GM10266 (cell line): ENCODE measurements around the gene HDAC11.

Source experiments
- DNase-seq: peaks from one replicate; pipeline ENCODE4 v3.0.0; 2012; ENCODE audit errors: extremely low spot score
- TF ChIP-seq, protein P1 (sequence below): IDR thresholded peaks from 2 replicates; pipeline ENCODE4 v1.5.1; 2012; ENCODE audit warnings: mild to moderate bottlenecking, low read depth; ENCODE audit not compliant: control insufficient read depth, insufficient read depth; ENCODE audit errors: missing control alignments

The HDAC11 gene

DNA sequence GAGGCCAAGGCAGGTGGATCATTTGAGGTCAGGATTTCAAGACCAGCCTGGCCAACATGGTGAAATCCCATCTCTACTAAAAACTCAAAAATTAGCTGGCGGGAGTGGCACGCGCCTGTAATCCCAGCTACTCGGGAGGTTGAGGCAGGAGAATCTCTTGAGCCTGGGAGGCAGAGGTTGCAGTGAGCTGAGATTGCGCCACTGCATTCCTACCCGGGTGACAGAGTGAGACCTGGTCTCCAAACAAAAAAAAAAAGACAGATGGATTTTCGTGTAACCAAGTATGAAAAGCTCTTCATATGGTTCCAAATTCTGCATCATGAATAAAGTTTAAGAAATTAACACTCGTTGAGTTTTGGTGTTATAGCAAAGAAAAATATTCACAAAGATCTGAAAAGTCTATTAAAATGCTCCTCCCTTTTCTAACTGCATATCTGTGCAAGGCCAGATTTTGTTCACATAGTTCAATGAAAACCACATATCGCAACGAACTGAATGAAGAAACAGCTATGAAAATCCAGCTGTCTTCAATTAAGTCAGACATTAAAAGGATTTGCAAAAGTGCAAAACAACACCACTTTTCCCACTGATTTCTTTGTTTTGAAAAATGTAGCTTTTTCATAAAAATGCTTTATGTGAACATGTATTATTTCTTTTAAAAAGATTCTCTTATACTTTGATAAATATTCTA, 45.0 kb downstream of the HDAC11 start:
- TF ChIP-seq, protein P1, sequence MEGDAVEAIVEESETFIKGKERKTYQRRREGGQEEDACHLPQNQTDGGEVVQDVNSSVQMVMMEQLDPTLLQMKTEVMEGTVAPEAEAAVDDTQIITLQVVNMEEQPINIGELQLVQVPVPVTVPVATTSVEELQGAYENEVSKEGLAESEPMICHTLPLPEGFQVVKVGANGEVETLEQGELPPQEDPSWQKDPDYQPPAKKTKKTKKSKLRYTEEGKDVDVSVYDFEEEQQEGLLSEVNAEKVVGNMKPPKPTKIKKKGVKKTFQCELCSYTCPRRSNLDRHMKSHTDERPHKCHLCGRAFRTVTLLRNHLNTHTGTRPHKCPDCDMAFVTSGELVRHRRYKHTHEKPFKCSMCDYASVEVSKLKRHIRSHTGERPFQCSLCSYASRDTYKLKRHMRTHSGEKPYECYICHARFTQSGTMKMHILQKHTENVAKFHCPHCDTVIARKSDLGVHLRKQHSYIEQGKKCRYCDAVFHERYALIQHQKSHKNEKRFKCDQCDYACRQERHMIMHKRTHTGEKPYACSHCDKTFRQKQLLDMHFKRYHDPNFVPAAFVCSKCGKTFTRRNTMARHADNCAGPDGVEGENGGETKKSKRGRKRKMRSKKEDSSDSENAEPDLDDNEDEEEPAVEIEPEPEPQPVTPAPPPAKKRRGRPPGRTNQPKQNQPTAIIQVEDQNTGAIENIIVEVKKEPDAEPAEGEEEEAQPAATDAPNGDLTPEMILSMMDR, result no peak
- DNase-seq, result no peak

DNA sequence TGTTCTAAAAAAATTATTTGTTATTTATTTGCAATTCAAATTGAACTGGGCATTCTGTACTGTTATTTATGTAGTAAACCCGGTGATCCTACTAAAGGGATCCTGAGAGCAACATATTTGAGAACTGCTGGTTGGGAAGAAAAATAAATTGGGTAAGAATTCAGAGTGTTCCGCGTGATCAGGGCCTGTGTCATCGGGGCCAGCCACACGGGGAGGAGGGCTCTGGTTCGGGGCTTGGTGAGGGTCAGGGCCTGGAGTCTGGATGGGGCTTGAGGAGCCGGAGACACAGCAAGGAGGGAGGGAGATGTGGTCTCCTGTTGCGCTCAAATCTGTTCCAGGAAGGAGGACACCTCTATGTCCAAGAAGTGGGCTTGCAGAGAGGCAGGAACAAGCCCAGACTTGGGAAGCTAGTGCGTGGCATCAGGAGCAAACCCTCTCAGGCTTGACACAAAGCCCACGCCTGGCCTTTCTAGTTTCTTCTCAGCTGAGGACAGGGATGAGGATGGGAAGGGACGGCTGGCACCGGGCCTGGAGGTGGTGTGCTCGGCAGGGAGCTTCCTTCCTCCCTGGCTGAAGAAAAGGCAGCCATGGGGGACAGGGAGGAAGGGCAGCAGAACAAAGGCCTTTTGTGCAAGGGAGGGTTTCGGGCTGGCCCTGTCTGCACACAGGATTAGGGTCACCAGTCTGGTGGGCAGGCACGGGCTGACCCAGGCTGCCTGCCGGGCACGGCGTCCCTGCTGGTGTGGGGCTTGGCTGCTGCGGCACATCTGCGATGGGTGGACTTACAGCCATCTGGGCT, 45.9 kb downstream of the HDAC11 start:
- TF ChIP-seq, protein P1, result no peak
- no peak for DNase-seq

GRCh38 chr3:13526626-13526949, 46.5 kb downstream of the HDAC11 start:
- no peak for DNase-seq
- TF ChIP-seq, protein P1, result no peak

- TF ChIP-seq, protein P1, result no peak
- DNase-seq, result no peak
Observed at GRCh38 chr3:13528217-13528867, 48.2 kb downstream of the HDAC11 start.

GRCh38 chr3:13529196-13530112, 49.3 kb downstream of the HDAC11 start:
- DNase-seq, result no peak
- TF ChIP-seq, protein P1, result no peak

DNA sequence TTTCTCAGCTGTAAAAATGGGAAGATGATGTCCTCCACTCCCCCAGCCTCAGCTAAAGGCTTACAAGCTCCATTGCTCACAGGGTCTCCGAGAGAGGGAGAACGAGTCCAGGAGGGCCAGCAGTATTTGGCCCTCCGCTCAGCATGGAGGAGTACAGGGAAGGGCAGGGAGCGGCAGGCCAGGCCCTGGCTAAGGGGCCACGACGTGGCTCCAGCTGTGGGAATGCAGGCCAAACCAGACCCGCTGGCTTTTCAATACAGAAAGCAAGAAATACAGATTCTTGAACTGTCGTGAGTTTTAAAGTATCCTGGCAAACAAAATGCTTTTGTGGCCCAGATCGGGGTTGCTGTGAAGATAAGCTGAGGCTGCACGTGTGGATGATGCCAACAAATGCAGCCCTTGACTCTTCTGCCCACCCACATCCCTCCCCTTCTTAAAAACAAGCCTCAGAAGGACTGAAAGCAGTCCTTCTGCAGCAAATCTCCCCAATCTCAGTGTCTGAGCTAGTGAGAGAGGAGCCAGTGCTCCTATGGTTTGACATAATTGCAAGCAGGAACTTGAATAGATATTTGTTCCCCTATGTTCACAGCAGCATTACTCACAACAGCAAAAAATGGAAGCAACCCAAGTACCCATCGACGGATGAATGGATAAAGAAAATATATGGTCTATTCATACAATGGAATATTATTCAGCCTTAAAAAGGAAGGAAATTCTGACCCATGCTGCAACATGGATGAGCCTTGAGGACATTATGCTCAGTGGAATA, 50.3 kb downstream of the HDAC11 start:
- TF ChIP-seq, protein P1, result no peak

More for the DNA sequence above, 50.3 kb downstream of the HDAC11 start:
- no peak for DNase-seq
